Measurements from ENCODE around the gene TMEM258. TPM values are rescaled to one million over a fixed set of nuclear protein-coding genes. Genes with fewer than 3 reads are reported as not detected.

Gene TMEM258
- total RNA-seq, 1 experiment from 2014 or later: 201 TPM

- WGBS (ENCODE audit: extremely low coverage, insufficient read length, low lambda C conversion rate): no CpG with 5 or more reads among the region's 16 CpGs
- H2BK5ac ChIP-seq (ENCODE audit: insufficient read length, low read length): peak overlapping the region; percentile 23
- H3K79me2 ChIP-seq (ENCODE audit: insufficient read depth, low read length): peaks cover 5% of the 10 kb centered on the region; the same call in 1 of the 2 replicates
- no peaks in the 10 kb centered on the region for H3K9me3 ChIP-seq (ENCODE audit: control insufficient read depth, low read depth, low read length)
- DNase-seq: peak; percentile 76
- no peak overlapping the region; the same call in 1 of the 2 replicates for H3K4ac ChIP-seq (ENCODE audit: low read depth, low read length)
- no peak overlapping the region for H3K56ac ChIP-seq (ENCODE audit: insufficient read length, low read depth, low read length)
- H4K8ac ChIP-seq (replicated peaks; ENCODE audit: insufficient read length, low read depth, low read length): no peak overlapping the region
- peak overlapping the region; percentile 19 for H2BK12ac ChIP-seq (ENCODE audit: insufficient read length, low read depth, low read length)
- peak overlapping the region; percentile 48 for H3K9ac ChIP-seq (ENCODE audit: extremely low read depth, insufficient read length, low read length)
- peak overlapping the region; percentile 83 for H3K18ac ChIP-seq (ENCODE audit: insufficient read length, low read depth, low read length)
- no peak for TF ChIP-seq CTCF (conservative IDR thresholded peaks at IDR 0.05)
- peaks cover 8% of the 10 kb centered on the region for H3K4me1 ChIP-seq (ENCODE audit: insufficient read depth, low read length)
- Mint-ChIP-seq H3K27ac (peak overlapping the region; percentile 100), H3K4me3 (peak overlapping the region; percentile 94 to 99), H3K36me3 (ENCODE audit: insufficient read depth in 1 of 3, low read depth in 3 of 3) (peaks cover 46 to 52% (median 50%) of the 10 kb centered on the region in 3 experiments), H3K27me3 (ENCODE audit: low read depth) (no peaks in the 10 kb centered on the region), H3K9me3 (peaks cover 0 to 2% of the 10 kb centered on the region in 2 experiments; a peak in 2 of 5 replicates), H3K4me1 (peaks cover 17 to 19% of the 10 kb centered on the region in 2 experiments)
- no peak overlapping the region for H4K5ac ChIP-seq (ENCODE audit: insufficient read length, low read depth, low read length)
- H2BK15ac ChIP-seq (ENCODE audit: low read depth, low read length): no peak overlapping the region
- no peak overlapping the region for H2AK5ac ChIP-seq (ENCODE audit: insufficient read length, low read length)
- H3K23me2 ChIP-seq (ENCODE audit: insufficient read length, low read depth, low read length, poor library complexity, severe bottlenecking): peaks cover 6% of the 10 kb centered on the region
- no peak overlapping the region for H2AFZ ChIP-seq (ENCODE audit: low read length)
- peak overlapping the region; percentile 77 for H3K14ac ChIP-seq (ENCODE audit: insufficient read depth, low read length)
- peak overlapping the region; percentile 24 for H3T11ph ChIP-seq (ENCODE audit: low read length)
- H3K4me2 ChIP-seq (ENCODE audit: insufficient read depth, insufficient read length, low read length): peak overlapping the region; percentile 58
- H2BK20ac ChIP-seq (ENCODE audit: low read depth, low read length, poor library complexity, severe bottlenecking): no peak overlapping the region
- H3K27me3 ChIP-seq (ENCODE audit: insufficient read depth, low read length): no peaks in the 10 kb centered on the region
- H3K27ac ChIP-seq (ENCODE audit: insufficient read length, low read depth, low read length): peak overlapping the region; percentile 76
- no peaks in the 10 kb centered on the region for H4K20me1 ChIP-seq (ENCODE audit: control insufficient read depth, insufficient read depth, insufficient read length)
- no peak overlapping the region for H4K91ac ChIP-seq (ENCODE audit: insufficient read length, low read depth, low read length)
- H3K79me1 ChIP-seq (ENCODE audit: insufficient read depth, low read depth, low read length, poor library complexity, severe bottlenecking): no peaks in the 10 kb centered on the region
- no peak overlapping the region for H3K23ac ChIP-seq (ENCODE audit: insufficient read length, low read depth, low read length)
- no peak overlapping the region for H2BK120ac ChIP-seq (ENCODE audit: low read depth, low read length, poor library complexity, severe bottlenecking)
Measured at GRCh38 chr11:61814247-61814957, 22.0 kb upstream of the TMEM258 start.
